GM20000 (cell line): Measurements from ENCODE around the gene RABEP2.
"Not testable (repeated sequence)": the region's sequence is repeated elsewhere in the genome, so short reads cannot be mapped to it uniquely, and the experiment has no call there.

Experiments used
- DNase-seq: peaks from one replicate; pipeline ENCODE4 v3.0.0; 2012; ENCODE audit warnings: low spot score
- TF ChIP-seq, protein P1 (sequence below): IDR thresholded peaks from 2 replicates; pipeline ENCODE4 v1.5.1; 2012; ENCODE audit warnings: mild to moderate bottlenecking, control low read depth; ENCODE audit errors: extremely low read depth, missing control alignments

RABEP2 gene

DNA sequence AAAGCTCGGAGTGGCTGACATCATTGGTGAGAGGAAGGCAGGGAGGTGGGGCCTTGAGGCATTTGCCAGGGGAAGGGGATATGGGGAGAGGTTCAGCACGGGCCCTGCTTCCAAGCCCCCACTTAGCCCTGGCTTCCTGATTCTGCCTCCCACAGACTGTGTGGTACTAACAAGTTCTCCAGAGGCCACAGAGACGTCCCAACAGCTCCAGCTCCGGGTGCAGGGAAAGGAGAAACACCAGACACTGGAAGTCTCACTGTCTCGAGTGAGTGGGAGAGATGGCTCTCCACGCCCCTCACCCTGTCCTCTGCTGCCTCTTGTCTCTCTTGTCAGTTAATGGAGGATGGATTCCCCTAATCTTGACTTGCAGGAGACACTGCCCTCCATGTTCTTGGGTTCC lies 33.8 kb upstream of the RABEP2 start:
- DNase-seq = no peak
- TF ChIP-seq, protein P1, sequence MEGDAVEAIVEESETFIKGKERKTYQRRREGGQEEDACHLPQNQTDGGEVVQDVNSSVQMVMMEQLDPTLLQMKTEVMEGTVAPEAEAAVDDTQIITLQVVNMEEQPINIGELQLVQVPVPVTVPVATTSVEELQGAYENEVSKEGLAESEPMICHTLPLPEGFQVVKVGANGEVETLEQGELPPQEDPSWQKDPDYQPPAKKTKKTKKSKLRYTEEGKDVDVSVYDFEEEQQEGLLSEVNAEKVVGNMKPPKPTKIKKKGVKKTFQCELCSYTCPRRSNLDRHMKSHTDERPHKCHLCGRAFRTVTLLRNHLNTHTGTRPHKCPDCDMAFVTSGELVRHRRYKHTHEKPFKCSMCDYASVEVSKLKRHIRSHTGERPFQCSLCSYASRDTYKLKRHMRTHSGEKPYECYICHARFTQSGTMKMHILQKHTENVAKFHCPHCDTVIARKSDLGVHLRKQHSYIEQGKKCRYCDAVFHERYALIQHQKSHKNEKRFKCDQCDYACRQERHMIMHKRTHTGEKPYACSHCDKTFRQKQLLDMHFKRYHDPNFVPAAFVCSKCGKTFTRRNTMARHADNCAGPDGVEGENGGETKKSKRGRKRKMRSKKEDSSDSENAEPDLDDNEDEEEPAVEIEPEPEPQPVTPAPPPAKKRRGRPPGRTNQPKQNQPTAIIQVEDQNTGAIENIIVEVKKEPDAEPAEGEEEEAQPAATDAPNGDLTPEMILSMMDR = no peak

DNA sequence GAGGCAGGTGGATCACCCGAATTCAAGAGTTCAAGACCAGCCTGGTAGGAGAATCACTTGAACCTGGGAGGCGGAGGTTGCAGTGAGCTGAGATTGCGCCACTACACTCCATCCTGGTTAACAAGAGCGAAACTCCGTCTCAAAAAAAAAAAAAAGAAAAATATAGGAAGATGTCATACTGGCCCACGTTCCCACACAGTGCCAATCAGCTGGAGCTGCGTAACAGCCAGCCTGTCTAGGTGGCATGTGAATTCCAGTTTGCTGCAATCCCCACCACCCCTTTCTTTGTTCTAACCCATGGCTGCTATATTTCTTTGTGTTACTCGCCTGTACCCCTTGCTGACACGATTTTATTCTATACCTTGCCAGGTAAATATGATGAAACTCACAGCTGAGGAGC lies 33.2 kb upstream of the RABEP2 start:
- TF ChIP-seq, protein P1 = no peak
- DNase-seq = no peak

DNA sequence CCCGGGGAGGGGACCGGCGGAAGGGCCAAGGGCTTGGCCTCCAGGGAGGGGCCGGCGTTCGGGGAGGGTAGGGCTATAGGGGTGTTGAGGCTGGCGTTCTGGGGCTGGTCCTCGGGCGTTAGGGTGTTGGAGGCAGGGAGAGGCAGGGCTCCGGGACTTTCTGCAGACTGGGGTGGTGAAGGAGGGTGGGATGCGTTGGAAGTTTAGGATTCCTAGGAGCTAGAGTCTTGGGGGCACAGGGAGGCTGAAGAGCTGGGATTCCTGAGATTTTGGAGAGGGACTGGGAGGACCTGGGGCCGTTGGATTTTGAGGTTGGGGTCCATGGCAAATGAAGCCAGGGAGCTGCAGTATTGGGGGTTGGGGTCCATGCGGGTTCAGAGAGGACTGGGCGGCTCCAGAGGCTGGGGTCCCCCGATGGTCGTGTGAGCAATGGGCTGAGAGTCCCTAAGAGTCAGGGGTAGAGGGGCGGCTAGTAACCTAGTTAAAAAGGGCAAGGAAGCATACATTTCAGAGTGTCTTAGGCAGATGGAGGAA lies 26.4 kb upstream of the RABEP2 start:
- TF ChIP-seq, protein P1 = no peak
- DNase-seq = no peak

DNA sequence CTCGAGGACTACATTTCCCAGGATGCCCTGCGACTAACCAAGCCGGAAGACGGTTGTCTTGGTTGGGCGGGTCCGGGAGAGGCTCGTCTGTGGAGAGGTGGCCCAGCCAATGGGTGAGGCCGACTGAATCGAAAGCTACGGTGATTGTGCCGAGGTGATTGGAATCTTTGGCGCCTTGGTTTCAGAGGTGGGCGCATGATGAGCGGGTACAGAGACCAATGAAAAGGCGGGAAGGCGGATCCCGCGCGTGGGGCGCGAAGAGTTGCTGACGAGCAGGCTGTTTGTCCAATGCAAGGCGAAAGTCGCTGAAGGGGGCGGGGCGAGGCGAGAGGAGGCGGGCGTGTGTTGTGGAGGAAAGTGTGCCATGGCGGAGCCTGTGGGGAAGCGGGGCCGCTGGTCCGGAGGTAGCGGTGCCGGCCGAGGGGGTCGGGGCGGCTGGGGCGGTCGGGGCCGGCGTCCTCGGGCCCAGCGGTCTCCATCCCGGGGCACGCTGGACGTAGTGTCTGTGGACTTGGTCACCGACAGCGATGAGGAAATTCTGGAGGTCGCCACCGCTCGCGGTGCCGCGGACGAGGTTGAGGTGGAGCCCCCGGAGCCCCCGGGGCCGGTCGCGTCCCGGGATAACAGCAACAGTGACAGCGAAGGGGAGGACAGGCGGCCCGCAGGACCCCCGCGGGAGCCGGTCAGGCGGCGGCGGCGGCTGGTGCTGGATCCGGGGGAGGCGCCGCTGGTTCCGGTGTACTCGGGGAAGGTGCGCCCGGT lies 25.8 kb upstream of the RABEP2 start, which contains the start of gene NFATC2IP:
Gene NFATC2IP (plus strand): TSS at position 290 of the 762 bp plus-strand sequence. CDS start 75 bp downstream, at position 365.
- DNase-seq = peak; percentile 99
- TF ChIP-seq, protein P1 = no peak

DNA sequence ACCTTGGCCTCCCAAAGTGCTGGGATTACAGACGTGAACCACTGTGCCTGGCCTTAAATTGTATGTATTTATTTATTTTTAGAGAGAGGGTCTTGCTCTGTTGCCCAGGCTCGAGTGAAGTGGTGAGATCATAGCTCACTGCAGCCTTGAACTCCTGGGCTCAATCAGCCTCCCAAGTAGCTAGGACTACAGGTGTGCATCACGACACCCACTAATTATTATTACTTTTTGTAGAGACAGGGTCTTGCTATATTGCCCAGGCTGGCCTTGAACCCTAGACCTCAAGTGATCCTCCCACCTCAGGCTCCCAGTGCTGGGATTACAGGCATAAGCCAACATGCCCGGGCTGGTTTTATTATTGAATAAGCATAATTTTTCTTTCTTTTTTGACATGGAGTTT lies 21.6 kb upstream of the RABEP2 start:
- DNase-seq = no peak
- TF ChIP-seq, protein P1 = no peak

DNA sequence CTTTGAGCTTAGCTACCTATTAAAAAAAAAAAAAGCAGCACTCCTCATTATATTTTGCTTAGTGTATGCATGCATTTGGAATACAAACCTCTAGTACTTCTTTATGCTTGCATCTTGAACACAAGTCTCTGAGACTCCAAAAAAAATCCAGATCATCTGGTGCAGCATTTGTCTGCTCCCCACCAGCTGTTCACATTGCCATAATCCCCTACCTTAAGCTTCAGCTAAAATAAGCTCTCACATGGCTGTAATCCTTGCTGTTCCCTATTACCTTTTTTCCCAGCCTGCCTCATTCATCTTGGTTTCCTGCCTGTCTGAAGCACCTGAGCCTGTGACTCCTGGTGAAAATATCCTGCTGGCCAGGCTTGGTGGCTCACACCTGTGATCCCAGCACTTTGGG lies 18.2 kb upstream of the RABEP2 start:
- no peak for DNase-seq
- TF ChIP-seq, protein P1 = no peak

DNA sequence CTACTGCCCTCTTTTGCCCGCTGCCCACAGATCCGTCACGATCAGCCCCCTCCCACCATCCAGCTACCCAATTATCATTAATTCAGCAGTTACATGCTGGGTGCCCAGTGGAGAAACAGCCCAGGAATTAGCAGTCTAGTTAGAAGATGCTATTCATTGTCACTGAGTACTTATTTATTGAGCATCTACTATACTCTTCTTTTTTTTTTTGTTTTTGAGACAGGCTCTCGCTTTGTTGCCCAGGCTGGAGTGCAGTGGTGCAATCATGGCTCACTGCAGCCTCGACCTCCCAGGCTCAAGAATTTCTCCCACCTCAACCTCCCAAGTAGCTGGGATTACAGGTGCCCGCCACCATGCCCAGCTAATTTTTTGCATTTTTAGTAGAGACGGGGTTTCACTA lies 14.8 kb upstream of the RABEP2 start:
- DNase-seq = not testable (repeated sequence)

DNA sequence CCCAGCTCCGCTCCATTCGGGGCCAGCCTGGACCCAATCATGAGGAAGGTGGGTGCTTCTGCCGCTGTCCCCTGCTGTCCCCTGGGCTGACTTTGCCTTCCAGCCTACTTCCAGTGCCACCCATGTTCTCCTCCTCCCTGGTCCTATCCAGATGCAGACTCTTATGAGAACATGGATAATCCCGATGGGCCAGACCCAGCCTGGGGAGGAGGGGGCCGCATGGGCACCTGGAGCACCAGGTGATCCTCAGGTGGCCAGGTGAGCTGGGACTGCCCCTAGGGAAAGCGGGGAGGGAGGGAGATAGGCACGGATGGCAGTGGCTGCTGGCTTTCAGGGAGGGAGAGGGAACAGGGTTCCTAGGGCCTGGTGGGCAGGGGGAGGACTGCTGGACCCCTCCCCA lies 13.7 kb upstream of the RABEP2 start:
- no peak for DNase-seq
- TF ChIP-seq, protein P1 = no peak
